Measurements from ENCODE around the gene PCDH7.

The PCDH7 gene

DNA sequence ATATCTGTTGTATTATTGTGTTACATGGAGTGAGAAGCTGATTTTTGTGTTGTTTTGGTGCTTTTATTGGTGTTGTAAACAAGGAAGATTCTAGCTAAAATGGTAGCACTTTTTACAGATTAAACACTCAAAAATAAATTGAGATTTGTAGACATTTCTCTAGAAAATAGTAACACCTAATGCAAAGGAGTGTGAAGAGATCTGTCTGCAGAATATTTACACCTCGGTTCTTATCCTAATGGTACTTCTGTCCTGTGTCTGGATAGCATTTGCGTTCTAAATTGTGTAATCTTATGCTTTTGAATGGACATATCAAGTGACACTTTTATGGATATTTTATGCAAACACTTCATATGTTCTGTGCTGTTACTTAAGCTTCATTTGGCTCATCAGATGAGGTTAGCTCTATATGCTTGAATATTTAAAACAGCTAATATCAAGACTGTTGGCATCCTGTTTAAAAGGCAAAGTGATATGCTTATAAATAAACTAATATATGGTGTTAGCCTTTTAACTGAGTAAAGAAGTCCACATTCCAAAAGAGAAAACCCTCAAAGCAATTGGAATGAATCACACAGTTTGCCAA is 6.0 kb downstream of the PCDH7 start:
- no peak overlapping the region for H3K4me3 ChIP-seq (ENCODE audit: low read depth, low read length)
- no peak for TF ChIP-seq CTCF (conservative IDR thresholded peaks at IDR 0.05; ENCODE audit: low read depth, low read length)

DNA sequence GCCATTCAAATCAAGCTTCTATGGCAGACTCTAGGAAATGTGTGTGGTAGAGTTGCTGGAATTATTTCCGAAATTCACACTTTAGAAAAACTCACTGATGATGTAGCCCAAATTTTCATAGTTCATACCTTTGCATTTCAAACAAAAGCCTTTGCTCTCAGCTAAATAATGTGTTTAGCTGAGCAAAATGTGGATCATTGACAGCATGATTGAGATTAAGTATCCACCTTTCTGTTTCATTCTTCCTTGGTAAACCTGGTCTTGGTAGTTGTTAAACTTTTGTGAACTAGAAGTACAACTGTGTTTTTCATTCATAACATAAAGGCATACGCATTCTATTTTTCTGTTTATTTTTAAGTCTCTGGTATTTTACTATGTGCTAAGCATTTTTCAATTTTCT is 7.2 kb downstream of the PCDH7 start:
- no peak overlapping the region for H3K4me3 ChIP-seq (ENCODE audit: low read depth, low read length)
- no peak for TF ChIP-seq CTCF (conservative IDR thresholded peaks at IDR 0.05; ENCODE audit: low read depth, low read length)
- DNase-seq (ENCODE audit: low read depth): no peak

More for the DNA sequence above, 6.0 kb downstream of the PCDH7 start:
- DNase-seq (ENCODE audit: low read depth): no peak

GRCh38 chr4:30728311-30728710 is 8.1 kb downstream of the PCDH7 start:
- no peak for TF ChIP-seq CTCF (conservative IDR thresholded peaks at IDR 0.05; ENCODE audit: low read depth, low read length)
- no peak overlapping the region for H3K4me3 ChIP-seq (ENCODE audit: low read depth, low read length)
- no peak for DNase-seq (ENCODE audit: low read depth)

GRCh38 chr4:30743897-30744296 is 23.7 kb downstream of the PCDH7 start:
- DNase-seq (ENCODE audit: low read depth): no peak
- TF ChIP-seq CTCF (conservative IDR thresholded peaks at IDR 0.05; ENCODE audit: low read depth, low read length): no peak
- H3K4me3 ChIP-seq (ENCODE audit: low read depth, low read length): no peak overlapping the region

- TF ChIP-seq CTCF (conservative IDR thresholded peaks at IDR 0.05; ENCODE audit: low read depth, low read length): no peak
- DNase-seq (ENCODE audit: low read depth): no peak
- no peak overlapping the region for H3K4me3 ChIP-seq (ENCODE audit: low read depth, low read length)
Measured at GRCh38 chr4:30744386-30744785, 24.2 kb downstream of the PCDH7 start.

DNA sequence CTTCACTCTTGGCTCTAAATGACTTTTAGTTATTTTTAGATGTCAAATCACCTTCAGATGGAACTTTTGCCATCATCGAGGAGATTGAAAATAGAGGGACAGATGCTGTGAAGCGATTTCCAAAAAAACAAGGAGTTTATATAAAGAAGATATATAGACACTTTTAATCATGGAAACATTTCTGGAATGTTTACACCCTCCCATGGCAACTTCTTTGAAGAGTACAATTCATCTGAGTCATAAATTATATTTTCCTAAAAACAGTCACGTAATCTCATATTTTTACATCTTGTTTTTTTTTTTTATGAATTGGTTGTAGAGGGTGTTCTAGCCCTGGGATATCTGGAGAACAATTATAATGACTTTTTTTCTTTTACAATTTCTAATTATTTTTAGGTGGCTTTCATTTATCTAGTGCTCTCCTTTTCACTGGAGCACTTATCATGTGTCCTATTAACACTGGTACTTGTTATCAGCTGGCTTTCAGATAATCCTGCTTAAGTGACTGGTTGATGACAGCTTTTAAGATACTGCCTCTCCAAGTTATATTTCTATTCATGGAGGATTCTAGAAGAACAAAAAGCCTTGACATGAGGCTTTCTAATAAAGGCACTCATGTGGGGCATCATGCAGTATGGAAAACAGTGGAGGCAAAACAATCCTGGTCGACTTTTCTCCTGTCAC is 24.9 kb downstream of the PCDH7 start:
- TF ChIP-seq CTCF (conservative IDR thresholded peaks at IDR 0.05; ENCODE audit: low read depth, low read length): no peak
- peak; percentile 56 for DNase-seq (ENCODE audit: low read depth)
- no peak overlapping the region for H3K4me3 ChIP-seq (ENCODE audit: low read depth, low read length)

- no peak overlapping the region for H3K4me3 ChIP-seq (ENCODE audit: low read depth, low read length)
- no peak for TF ChIP-seq CTCF (conservative IDR thresholded peaks at IDR 0.05; ENCODE audit: low read depth, low read length)
- DNase-seq (ENCODE audit: low read depth): no peak
Measured at GRCh38 chr4:30746735-30747134, 26.6 kb downstream of the PCDH7 start.
